Hepatocyte (in vitro differentiated cells): Measurements from ENCODE around the gene TMEM30A. TPM values are rescaled to one million over a fixed set of nuclear protein-coding genes. Genes with fewer than 3 reads are reported as not detected.
A peak's percentile ranks its signal among the peaks of the same experiment; 100 is the strongest.

Source experiments
- DNase-seq: peaks from one replicate; pipeline ENCODE4 v3.0.0-alpha.2; 2016; ENCODE audit warnings: low spot score
- H2AFZ ChIP-seq: fragments of 200-600 bp; sonication (generic); 2 replicates; pipeline ENCODE4 v1.6.0; 2016; ENCODE audit warnings: antibody characterized with exemption, mild to moderate bottlenecking
- H3K27ac ChIP-seq: fragments of 200-600 bp; sonication (generic); 2 replicates; pipeline ENCODE4 v1.5.1; 2016; ENCODE audit warnings: mild to moderate bottlenecking
- H3K27me3 ChIP-seq: fragments of 200-600 bp; sonication (generic); 2 replicates; pipeline ENCODE4 v1.6.1; 2016
- H3K36me3 ChIP-seq: fragments of 200-600 bp; sonication (generic); replicated peaks from 2 replicates; pipeline ENCODE4 v1.5.1; 2016; ENCODE audit warnings: low read depth; ENCODE audit not compliant: insufficient read depth
- H3K4me1 ChIP-seq: fragments of 200-600 bp; sonication (generic); 2 replicates; pipeline ENCODE4 v1.5.1; 2016; ENCODE audit warnings: mild to moderate bottlenecking, moderate library complexity; ENCODE audit not compliant: insufficient read depth
- H3K4me2 ChIP-seq: fragments of 200-600 bp; sonication (generic); 2 replicates; pipeline ENCODE4 v1.6.0; 2016
- H3K4me3 ChIP-seq: fragments of 200-600 bp; sonication (generic); 2 replicates; pipeline ENCODE4 v1.5.1; 2016; ENCODE audit warnings: mild to moderate bottlenecking
- H3K79me2 ChIP-seq: fragments of 200-600 bp; sonication (generic); 2 replicates; pipeline ENCODE4 v1.6.0; 2017; ENCODE audit warnings: mild to moderate bottlenecking
- H3K9me2 ChIP-seq: fragments of 200-600 bp; sonication (generic); replicated peaks from 2 replicates; pipeline ENCODE4 v1.6.0; 2017; ENCODE audit warnings: mild to moderate bottlenecking; ENCODE audit not compliant: insufficient read depth
- H3K9me3 ChIP-seq: fragments of 200-600 bp; sonication (generic); 2 replicates; pipeline ENCODE4 v1.5.1; 2016; ENCODE audit warnings: low read depth, mild to moderate bottlenecking
- H4K20me1 ChIP-seq: fragments of 200-600 bp; sonication (generic); 2 replicates; pipeline ENCODE4 v1.6.0; 2016; ENCODE audit warnings: mild to moderate bottlenecking; ENCODE audit not compliant: insufficient read depth, poor library complexity, severe bottlenecking
- EZH2 ChIP-seq: fragments of 200-600 bp; sonication (generic); IDR thresholded peaks from 2 replicates; pipeline ENCODE4 v1.6.1; 2016; ENCODE audit warnings: antibody characterized with exemption, mild to moderate bottlenecking, borderline replicate concordance
- EZH2phosphoT487 ChIP-seq: fragments of 200-600 bp; sonication (generic); IDR thresholded peaks from one replicate; pipeline ENCODE4 v1.6.1; 2018; ENCODE audit warnings: antibody characterized with exemption, mild to moderate bottlenecking, low read depth, moderate library complexity; ENCODE audit not compliant: unreplicated experiment, severe bottlenecking
- WGBS: methylation state at CpG from one replicate; pipeline ENCODE4 v1.1.6; 2016; ENCODE audit warnings: low lambda C conversion rate; ENCODE audit errors: missing lambda C conversion rate; 5-methylcytosine and 5-hydroxymethylcytosine counted together
- polyA plus RNA-seq: library from polyadenylated mRNA; unstranded; fragments of >200 nt; fragmentation: Nextera tagmentation; extraction: Ambion mirVana; gene quantifications from 2 replicates; pipeline ENCODE4 v1.2.1, GENCODE V29; 2016
- total RNA-seq: library from RNA; depleted of rRNA; stranded (reverse); fragments of >200 nt; gene quantifications from 2 replicates; pipeline ENCODE4 v1.2.3, GENCODE V29; 2014
- TF ChIP-seq, protein P1 (sequence below): fragments of 200-600 bp; sonication (generic); IDR thresholded peaks from 2 replicates; pipeline ENCODE4 v1.5.1; 2016; ENCODE audit warnings: antibody characterized with exemption, mild to moderate bottlenecking; ENCODE audit not compliant: poor library complexity

The TMEM30A gene
- total RNA-seq: 159 and 165 TPM in 2 replicates
- polyA plus RNA-seq: 71.1 and 71.5 TPM in 2 replicates

DNA sequence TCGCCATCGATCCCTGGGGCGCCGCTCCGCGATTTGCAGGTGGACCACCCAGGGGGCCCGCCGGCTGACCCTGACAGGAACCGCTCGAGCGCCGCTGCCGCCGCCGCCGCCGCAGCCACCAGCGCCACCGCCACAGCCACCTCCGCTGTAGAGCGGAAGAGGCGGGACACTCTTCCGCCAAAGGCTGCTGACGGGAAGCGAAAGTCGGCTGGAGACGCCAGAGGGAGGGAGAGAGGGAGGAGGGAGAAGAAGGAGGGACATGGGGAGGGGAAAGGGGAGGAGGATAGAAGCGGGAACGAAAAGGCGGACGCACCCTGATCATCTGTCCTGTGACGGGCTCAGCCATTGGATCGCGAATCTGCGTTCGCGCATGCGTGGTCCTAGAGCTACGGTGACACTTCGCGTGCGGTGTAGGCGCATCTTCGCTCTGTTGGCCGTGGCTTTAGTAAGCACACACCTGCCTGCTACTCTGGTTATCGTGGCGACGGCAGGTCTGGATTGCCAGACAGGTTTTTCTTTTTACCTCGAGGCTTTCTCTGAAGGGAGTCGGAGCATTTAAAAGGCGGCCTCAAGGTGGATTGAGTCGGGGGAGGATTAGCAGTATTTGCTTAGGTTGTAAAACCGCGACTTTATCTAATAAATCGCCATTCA, at the start of gene TMEM30A:
TMEM30A (minus strand) TSS at position 161 of the 651 bp plus-strand sequence; CDS start at position 7, 154 bp downstream.
- peaks cover 71% of the 10 kb centered on the region for H3K79me2 ChIP-seq
- H2AFZ ChIP-seq: peak within 1 kb of the TSS; percentile 82
- peaks cover 25% of the 10 kb centered on the region for H3K4me1 ChIP-seq
- peaks cover 36% of the 10 kb centered on the region for H4K20me1 ChIP-seq
- H3K4me3 ChIP-seq: peak within 1 kb of the TSS; percentile 86
- peak within 1 kb of the TSS; percentile 82 for H3K4me2 ChIP-seq
- H3K36me3 ChIP-seq: no peaks in the 10 kb centered on the region
- H3K27ac ChIP-seq: peak within 1 kb of the TSS; percentile 95
- no peaks in the 10 kb centered on the region for H3K27me3 ChIP-seq
- H3K9me3 ChIP-seq: no peaks in the 10 kb centered on the region
- no peaks in the 10 kb centered on the region for H3K9me2 ChIP-seq
- 2% methylated on average over 49 of the region's 55 CpGs for WGBS
- DNase-seq: peak; percentile 99
- peak; percentile 75 for TF ChIP-seq EZH2phosphoT487
- TF ChIP-seq, protein P1, sequence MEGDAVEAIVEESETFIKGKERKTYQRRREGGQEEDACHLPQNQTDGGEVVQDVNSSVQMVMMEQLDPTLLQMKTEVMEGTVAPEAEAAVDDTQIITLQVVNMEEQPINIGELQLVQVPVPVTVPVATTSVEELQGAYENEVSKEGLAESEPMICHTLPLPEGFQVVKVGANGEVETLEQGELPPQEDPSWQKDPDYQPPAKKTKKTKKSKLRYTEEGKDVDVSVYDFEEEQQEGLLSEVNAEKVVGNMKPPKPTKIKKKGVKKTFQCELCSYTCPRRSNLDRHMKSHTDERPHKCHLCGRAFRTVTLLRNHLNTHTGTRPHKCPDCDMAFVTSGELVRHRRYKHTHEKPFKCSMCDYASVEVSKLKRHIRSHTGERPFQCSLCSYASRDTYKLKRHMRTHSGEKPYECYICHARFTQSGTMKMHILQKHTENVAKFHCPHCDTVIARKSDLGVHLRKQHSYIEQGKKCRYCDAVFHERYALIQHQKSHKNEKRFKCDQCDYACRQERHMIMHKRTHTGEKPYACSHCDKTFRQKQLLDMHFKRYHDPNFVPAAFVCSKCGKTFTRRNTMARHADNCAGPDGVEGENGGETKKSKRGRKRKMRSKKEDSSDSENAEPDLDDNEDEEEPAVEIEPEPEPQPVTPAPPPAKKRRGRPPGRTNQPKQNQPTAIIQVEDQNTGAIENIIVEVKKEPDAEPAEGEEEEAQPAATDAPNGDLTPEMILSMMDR: no peak

DNA sequence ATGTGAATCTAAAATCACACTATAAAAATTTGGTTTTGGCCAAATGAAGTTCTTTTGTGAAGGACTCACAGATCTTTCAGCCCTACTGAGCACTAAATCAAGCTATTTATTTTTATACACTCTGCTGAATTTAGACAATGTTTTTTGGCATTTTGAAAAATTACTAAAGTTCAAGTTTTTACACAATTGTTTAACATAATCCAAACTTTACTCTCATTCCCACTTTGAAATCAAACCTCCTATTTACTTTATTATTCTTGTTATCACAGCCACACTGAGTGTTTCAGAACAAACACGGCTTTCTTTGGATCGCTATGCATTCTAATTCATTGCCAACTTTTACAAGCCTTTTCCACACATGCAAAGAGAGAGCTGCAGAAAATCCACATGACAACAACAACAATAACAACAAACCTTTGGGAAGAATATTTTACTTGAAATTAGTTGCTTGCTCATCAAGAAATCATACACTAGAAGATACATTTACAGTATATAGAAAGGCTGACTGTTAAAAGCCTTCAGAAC, 49.1 kb upstream of the TMEM30A start:
- WGBS: 43% methylated on average over 2 of the region's 2 CpGs
- no peaks in the 10 kb centered on the region for H3K79me2 ChIP-seq
- DNase-seq: no peak
- no peaks in the 10 kb centered on the region for H3K27me3 ChIP-seq
- H2AFZ ChIP-seq: no peak overlapping the region
- H3K4me1 ChIP-seq: peaks cover 8% of the 10 kb centered on the region
- H3K4me3 ChIP-seq: no peak overlapping the region
- no peaks in the 10 kb centered on the region for H3K9me2 ChIP-seq
- H4K20me1 ChIP-seq: no peaks in the 10 kb centered on the region
- H3K9me3 ChIP-seq: no peaks in the 10 kb centered on the region
- H3K4me2 ChIP-seq: no peak overlapping the region
- TF ChIP-seq EZH2phosphoT487 (no peak), EZH2 (no peak)
- TF ChIP-seq, protein P1: no peak
- H3K36me3 ChIP-seq: no peaks in the 10 kb centered on the region
- no peak overlapping the region for H3K27ac ChIP-seq

DNA sequence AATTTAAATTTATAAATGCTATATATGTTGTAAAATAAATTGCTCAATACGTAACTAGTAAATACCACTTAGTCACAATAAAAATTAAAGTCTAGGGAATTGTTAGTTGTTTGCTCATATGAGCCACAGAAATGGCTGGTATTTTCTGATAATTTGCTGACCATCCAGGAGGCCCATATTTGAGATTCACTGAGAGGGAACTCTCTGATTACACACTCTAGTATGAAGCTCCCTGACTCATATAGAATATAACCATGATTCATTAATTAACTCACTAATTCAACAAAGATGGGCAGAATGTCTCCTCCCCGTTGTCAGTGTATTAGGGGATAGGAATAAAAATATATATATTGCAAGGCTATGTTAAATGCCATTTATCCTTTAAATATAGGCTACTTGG, 46.6 kb upstream of the TMEM30A start:
- Histone ChIP-seq H2AFZ (no peak overlapping the region), H3K9me3 (no peaks in the 10 kb centered on the region), H3K4me2 (no peak overlapping the region), H3K9me2 (no peaks in the 10 kb centered on the region), H3K27ac (no peak overlapping the region), H3K4me1 (peaks cover 8% of the 10 kb centered on the region), H3K36me3 (no peaks in the 10 kb centered on the region), H3K27me3 (no peaks in the 10 kb centered on the region), H3K79me2 (no peaks in the 10 kb centered on the region), H4K20me1 (no peaks in the 10 kb centered on the region), H3K4me3 (no peak overlapping the region)
- TF ChIP-seq EZH2phosphoT487 (no peak), EZH2 (no peak)
- TF ChIP-seq, protein P1: no peak
- no peak for DNase-seq
- 90% methylated on average over 2 of the region's 2 CpGs for WGBS
